Lower leg skin (tissue), 4 donors: Measurements from ENCODE around the gene RPL10. TPM values are rescaled to one million over a fixed set of nuclear protein-coding genes. Genes with fewer than 3 reads are reported as not detected.
"Not testable (repeated sequence)": the region's sequence is repeated elsewhere in the genome, so short reads cannot be mapped to it uniquely, and the experiment has no call there.

ENCODE experiments used
- DNase-seq, 2 donors: peaks; one replicate each; pipeline ENCODE4 v3.0.0-alpha.2; 2019; ENCODE audit warnings: low spot score in 2 of 2
- H3K4me3 ChIP-seq: fragments of 200-600 bp; sonication (generic); 2 replicates; pipeline ENCODE4 v1.5.1; 2017; ENCODE audit warnings: mild to moderate bottlenecking, low read depth; ENCODE audit not compliant: poor library complexity, severe bottlenecking
- CTCF ChIP-seq, 3 donors: fragments of 450-650 bp; IDR thresholded peaks; one replicate each; pipeline ENCODE4 v1.5.1; 2016; ENCODE audit warnings: antibody characterized with exemption in 3 of 3, mild to moderate bottlenecking in 3 of 3, moderate library complexity in 2 of 3
- POLR2A ChIP-seq, 2 donors: fragments of 450-650 bp; IDR thresholded peaks; one replicate each; pipeline ENCODE4 v1.6.1; 2016 to 2017; ENCODE audit warnings: antibody characterized with exemption in 2 of 2, mild to moderate bottlenecking in 1 of 2, moderate library complexity in 1 of 2
- WGBS, 2 donors: methylation state at CpG; one replicate each; pipeline ENCODE4 v1.1.5; 2018; 5-methylcytosine and 5-hydroxymethylcytosine counted together
- intact Hi-C: fragments of 100-400 bp; cut with DNase I; formaldehyde crosslinking; loops from one replicate; pipeline ENCODE4 v1.15.0; 2023; ENCODE audit warnings: low total_unique reads
- total RNA-seq, 4 donors: library from RNA; depleted of rRNA; stranded (reverse); fragments of >200 nt; gene quantifications; one replicate each; pipeline ENCODE4 v1.1.0, GENCODE V29; 2016

RPL10 gene
- total RNA-seq, 4 donors from 2014 or later = 3,266 to 8,500 (median 5,564) TPM

GRCh38 chrX:154383359-154384283 lies 14.6 kb upstream of the RPL10 start:
- WGBS, 2 donors = 74 to 81% methylated on average over 11 to 14 of the region's 14 CpGs
- H3K4me3 ChIP-seq = no peak overlapping the region
- TF ChIP-seq POLR2A (IDR thresholded peaks at IDR 0.05) (no peak), CTCF (IDR thresholded peaks at IDR 0.05) (no peak)
- intact Hi-C loops = no loop called here
- no peak for DNase-seq

GRCh38 chrX:154384284-154384892 lies 13.8 kb upstream of the RPL10 start:
- 74 to 75% methylated on average over 7 of the region's 8 CpGs for WGBS, 2 donors
- no peak overlapping the region for H3K4me3 ChIP-seq
- intact Hi-C loops = no loop called here
- DNase-seq = no peak
- TF ChIP-seq CTCF (IDR thresholded peaks at IDR 0.05) (no peak), POLR2A (IDR thresholded peaks at IDR 0.05) (no peak)

GRCh38 chrX:154388094-154388493 lies 10.1 kb upstream of the RPL10 start:
- H3K4me3 ChIP-seq, intact Hi-C loops, DNase-seq: not testable (repeated sequence)
- no CpG with 5 or more reads among the region's 20 CpGs for WGBS, 2 donors

GRCh38 chrX:154388649-154389048 lies 9.5 kb upstream of the RPL10 start:
- WGBS, 2 donors = no CpG with 5 or more reads among the region's 16 CpGs
- DNase-seq, intact Hi-C loops: not testable (repeated sequence)

GRCh38 chrX:154389812-154390747 lies 8.1 kb upstream of the RPL10 start:
- H3K4me3 ChIP-seq, intact Hi-C loops: not testable (repeated sequence)

More at GRCh38 chrX:154388649-154389048, 9.5 kb upstream of the RPL10 start:
- H3K4me3 ChIP-seq = not testable (repeated sequence)

GRCh38 chrX:154396363-154396762 lies 1.8 kb upstream of the RPL10 start:
- intact Hi-C loops, H3K4me3 ChIP-seq, DNase-seq: not testable (repeated sequence)
- 93 to 94% methylated on average over 15 to 17 of the region's 17 CpGs for WGBS, 2 donors

More at GRCh38 chrX:154389812-154390747, 8.1 kb upstream of the RPL10 start:
- no CpG with 5 or more reads among the region's 121 CpGs for WGBS, 2 donors
- DNase-seq = not testable (repeated sequence)

GRCh38 chrX:154396973-154397887 lies 947 bp upstream of the RPL10 start:
- 29 to 53% methylated on average over 3 to 53 of the region's 53 CpGs for WGBS, 2 donors
- peak overlapping the region; percentile 25 for H3K4me3 ChIP-seq
- peak; percentile 49 to 94 for DNase-seq
- intact Hi-C loops = no loop called here
- TF ChIP-seq POLR2A (IDR thresholded peaks at IDR 0.05) (no peak), CTCF (IDR thresholded peaks at IDR 0.05) (no peak)
